Measurements from ENCODE around the gene SLC7A14.
"Not testable (repeated sequence)": the region's sequence is repeated elsewhere in the genome, so short reads cannot be mapped to it uniquely, and the experiment has no call there.

Gene SLC7A14

DNA sequence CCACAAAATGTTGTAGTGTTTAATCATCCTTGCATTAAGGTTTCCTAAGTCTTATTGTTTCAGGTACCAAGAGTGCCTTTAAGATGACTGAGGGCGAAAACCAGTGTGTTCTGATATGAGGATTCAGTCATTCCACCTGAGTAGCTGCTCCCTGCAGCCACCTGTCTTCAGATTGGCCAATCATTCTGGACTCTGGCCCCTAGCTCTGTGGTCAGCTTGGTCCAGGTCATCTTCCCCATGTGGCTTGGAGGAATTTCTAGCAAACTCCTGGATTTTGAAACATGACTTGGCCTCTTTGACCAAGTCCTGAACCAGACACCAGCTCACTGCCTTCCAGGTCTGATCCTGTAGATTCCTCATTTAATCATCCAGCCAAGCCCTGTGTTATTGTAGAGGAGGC lies 7.8 kb upstream of the SLC7A14 start:
- no peak for DNase-seq (ENCODE audit: low spot score)

DNA sequence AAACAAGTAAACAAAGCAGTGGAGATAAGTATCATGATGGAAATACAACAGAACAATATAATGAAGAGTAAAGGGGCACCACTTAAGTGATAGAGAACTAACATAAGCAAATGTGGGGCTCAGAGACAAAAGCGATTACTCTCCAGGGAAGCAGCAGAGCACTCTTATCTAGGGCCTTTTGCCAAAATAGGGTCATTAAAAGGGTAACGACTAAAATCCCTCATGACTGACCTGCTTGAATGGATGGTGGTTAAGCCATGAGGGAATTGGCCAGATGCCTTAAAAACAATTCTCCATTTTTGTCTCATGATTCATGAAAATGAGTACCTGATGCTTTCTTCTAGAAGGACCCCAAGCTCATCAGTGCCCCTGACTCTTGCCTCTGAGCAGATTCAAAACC lies 3.2 kb upstream of the SLC7A14 start:
- DNase-seq (ENCODE audit: low spot score): no peak

DNA sequence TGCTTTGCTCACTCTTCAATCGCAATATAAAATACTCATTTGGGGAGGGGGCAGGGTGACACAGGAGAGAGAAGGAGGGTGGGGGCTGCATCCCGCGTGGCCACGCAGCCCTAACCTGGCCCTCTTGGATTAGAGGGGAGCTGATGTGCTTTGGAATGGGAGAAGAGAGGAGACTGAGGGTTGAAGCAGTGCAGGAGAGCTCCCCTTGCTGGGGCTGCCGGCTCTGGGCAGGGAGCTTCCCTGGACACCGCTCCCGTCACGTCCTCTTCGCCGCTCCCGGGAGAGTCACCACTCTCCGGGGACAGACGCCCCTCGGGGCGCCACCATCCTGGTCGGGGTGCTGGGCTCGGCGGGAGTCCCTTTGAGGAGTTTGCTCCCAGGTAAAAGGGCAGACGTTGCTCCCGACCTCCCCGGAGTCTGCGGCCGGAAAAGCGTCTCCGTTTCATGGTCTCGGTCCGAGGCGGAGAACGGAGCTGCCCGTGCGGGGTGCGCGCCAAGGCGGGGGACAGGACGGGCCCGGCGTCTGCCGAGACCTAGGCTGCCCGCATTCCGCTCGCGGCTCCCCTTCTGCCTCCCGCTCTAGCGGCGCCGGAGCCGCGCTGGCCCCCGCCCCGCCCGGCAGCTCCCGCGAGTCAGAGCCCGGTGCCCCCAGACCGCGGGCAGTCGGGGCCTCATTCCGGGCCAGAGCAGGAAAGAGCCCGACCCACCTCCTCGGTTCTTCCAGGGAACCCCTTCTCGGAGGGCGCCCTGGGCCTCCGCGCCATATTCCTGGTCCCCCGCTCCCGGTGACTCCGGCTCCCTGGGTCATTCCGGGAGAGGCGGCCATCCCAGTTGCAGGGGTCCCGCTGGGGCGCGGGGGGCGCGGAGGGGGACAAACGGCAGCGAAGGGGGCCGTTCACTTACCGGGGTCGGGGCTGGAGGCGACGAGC lies 603 bp downstream of the SLC7A14 start:
- no peak for DNase-seq (ENCODE audit: low spot score)

DNA sequence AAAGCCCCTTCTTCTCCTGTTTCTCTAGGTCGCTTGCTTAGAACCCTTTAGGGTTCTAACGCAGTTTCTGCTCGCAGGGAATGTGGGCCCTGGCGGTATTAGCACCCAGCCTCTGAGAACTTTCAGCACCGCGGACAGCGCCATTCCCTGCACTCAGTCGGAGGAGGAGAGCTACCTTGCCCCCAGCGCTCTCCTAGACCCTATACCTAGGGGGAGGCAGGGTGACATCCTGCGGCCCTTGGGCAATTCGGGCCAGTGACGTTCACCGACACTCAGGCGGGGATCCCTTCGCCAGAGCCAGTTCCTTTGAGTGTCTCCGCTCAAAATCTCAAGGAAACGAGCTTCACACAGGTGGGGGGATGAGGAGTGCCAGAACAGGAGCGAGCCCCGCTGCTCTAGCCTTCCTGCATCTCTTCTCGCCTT lies 1.3 kb downstream of the SLC7A14 start:
- DNase-seq (ENCODE audit: low spot score): peak; percentile 59

DNA sequence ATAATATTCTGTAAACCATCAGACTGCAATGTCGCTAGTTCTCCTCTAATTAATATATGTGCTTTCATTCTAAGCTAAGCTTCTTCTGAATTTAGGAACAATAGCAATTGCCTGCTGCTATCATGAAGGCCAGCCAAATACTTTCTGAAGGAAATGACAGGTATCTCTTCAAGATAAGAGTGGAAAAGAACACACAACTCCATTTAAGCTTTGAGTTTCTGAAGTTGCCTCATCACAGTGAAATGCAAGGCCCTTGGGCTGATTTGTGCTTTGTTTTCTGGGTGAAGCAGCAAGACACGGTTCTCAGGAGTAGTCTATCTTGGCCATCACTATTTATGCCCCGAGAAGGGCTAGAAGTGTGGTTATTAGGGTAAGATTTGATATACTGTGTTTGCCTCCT lies 6.2 kb downstream of the SLC7A14 start:
- DNase-seq (ENCODE audit: low spot score): no peak

DNA sequence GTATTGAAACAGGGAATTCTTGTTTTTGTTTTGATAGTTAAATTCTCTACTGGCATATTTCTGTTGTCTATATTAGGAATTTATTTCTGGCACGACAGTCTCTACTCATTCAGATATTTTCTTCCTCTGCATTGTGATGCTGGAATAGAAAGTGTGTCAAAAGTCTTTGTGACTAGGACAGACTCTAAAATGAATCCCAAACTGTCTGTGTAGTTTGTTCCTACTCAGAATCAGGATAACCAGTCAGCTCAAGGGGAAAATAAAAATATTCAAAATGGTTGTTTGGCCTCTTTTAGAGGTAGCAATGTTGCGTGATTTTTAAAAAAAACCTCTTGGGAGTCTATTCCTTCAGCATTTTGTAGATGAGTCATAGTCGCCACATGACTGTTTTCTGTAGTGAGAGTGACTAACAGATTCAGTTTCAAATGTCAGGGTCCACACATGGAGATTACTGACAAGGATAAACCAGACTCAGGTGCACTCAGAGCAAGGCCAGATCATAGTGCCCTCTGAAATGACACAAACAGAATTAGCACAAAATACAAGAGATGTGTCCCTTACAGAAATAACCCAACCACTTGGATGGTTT lies 13.1 kb downstream of the SLC7A14 start:
- peak; percentile 72 for DNase-seq (ENCODE audit: low spot score)

DNA sequence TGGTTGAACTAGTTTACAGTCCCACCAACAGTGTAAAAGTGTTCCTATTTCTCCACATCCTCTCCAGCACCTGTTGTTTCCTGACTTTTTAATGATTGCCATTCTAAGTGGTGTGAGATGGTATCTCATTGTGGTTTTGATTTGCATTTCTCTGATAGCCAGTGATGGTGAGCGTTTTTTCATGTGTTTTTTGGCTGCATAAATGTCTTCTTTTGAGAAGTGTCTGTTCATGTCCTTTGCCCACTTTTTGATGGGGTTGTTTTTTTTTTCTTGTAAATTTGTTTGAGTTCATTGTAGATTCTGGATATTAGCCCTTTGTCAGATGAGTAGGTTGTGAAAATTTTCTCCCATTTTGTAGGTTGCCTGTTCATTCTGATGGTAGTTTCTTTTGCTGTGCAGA lies 18.3 kb downstream of the SLC7A14 start:
- not testable (repeated sequence) for DNase-seq (ENCODE audit: low spot score)

DNA sequence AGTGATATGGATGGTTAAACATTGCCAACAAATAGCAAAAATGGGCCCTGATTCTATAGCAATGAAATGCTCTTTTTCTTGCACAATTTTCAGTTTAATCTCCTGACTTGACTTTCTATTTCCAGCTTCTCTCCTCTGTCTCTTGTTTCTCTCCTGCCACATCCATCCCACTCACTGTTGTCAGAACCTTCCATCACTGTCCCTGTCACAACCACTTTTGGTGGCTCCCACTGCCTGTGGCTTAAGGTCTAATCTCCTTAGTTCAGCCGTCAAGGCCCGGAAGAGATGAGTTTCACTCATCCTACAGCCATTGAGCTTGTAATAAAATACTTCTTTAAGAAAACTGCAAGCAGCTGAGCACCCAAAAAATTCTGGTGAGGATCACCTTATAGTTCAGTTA lies 19.5 kb downstream of the SLC7A14 start:
- DNase-seq (ENCODE audit: low spot score): no peak

DNA sequence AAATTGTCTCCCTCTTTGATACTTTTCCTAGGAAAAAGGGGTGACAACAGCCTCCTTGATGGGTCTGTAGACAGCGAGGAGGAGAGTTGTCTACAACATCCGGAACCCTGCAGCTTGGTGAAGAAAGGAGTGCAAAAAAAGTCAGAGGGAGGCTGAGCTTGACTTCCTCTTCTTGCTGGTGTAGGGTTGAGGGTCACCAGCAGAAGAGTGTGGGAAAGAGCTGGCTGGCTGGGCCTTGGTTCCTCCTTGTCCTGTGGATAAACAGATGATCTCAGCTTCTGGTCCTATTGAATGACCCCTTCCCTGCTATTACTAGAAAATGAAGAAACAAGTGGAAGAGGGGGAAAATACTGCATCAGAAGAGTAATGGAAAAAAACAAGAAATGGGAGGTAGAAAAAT lies 20.4 kb downstream of the SLC7A14 start:
- no peak for DNase-seq (ENCODE audit: low spot score)

DNA sequence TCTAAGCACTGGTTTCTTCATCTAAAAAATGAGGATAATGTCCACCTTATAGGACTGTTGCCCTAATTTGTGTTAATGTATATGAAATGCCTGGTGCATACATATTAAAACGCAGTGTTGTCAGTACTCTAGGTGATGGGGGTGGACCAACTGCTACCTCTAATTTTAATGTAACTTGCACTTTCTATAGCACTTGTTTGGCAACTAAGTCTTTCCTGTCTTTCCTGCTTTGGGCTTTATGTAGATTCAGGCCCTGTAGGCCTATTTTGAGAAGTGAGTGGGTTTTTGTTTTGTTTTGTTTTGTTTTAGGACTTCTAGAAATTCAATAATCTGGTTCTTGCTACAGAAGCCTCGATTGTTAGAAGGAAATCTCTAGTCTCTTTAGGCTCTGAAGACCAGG lies 21.2 kb downstream of the SLC7A14 start:
- no peak for DNase-seq (ENCODE audit: low spot score)

DNA sequence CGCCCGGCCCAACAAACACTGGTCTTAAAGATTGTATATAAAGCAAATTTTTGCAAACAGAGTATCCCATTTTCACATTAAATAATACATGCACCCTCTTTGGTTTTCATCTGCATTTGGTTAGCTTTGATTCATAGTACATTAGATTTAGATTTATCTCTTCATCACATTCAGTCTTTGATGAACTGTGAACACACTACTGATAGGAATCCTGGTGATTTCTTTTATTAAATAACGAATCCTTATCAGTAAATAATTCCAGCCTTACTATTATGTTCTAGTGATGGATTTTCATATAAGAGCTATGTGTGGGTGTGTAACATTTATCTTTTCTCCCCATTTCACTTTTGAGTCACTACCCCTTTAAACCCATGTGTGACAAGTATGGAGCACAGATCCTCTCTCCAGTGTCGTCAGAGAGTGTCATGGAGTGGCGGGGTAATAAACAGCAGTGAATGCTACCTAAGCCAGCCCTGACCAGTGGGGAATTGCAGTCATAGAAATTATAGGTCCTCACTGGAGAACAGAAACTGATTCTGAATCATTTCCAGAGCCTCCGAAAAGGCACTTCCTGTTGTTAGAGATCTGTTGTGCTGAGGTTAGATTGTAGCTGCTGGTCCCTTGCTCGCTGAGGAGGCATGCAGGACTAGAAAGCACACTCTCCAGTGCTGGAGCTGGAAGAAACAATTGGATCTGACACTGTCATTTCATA lies 22.0 kb downstream of the SLC7A14 start:
- peak; percentile 30 for DNase-seq (ENCODE audit: low spot score)

DNA sequence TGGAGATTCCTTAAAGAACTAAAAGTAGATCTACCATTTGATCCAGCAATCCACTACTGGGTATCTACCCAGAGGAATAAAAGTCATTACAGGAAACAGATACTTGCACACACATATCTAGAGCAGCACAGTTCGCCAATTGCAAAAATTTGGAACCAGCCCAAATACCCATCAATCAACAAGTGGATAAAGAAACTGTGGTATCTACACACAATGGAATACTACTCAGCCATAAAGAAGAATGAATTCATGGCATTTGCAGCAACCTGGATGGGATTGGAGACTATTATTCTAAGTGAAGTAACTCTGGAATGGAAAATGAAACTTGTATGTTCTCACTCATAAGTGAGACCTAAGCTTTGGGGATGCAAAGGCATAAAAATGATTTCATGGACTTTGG lies 23.8 kb downstream of the SLC7A14 start:
- no peak for DNase-seq (ENCODE audit: low spot score)

DNA sequence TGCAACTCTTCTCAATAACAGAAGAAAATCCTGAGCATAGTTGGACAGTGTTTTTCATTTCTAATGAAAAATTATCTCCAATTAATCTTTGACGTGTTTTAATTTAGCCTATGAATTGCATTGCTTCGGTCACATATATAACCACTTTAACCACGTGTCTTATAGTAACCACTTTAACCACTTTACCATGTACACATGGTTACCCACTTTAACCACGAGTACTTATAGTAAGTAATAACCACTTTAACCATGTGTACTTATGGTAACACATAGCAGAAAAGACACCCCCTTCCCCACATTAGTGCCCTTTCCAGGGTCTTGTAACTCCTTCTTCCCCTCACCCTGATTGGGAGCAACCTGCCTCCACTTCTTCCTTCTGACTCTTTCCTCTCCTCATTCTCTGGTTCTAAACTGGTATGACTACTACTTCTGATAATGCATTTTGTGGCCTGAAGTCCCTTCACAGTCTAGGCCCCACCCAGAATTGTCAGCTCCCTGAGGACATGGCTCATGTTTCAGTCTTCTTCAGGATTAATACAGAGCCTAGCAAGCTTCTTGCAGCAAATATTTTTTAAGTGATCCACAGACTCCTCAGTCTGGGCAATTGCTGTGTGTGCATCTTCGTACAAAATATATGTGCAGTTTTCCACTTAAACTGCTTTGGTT lies 25.0 kb downstream of the SLC7A14 start:
- no peak for DNase-seq (ENCODE audit: low spot score)

DNA sequence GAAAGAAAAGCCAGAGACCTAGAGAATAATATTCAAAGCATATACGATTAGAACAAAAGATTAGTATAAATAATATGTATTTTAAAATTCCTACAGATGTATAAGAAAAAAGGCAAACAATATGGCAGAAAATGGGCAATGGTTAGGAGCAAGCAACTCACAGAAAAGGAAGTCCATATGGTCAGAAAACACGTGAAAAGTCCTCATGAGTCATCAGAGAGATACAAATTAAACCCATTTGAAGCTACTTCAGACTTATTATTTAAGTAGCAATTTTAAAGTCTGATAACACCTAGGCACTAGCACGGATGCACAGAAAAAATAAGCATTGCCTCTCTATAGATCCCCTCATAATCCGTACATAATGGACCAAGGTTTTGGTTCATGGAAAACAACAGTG lies 25.6 kb downstream of the SLC7A14 start:
- DNase-seq (ENCODE audit: low spot score): no peak

DNA sequence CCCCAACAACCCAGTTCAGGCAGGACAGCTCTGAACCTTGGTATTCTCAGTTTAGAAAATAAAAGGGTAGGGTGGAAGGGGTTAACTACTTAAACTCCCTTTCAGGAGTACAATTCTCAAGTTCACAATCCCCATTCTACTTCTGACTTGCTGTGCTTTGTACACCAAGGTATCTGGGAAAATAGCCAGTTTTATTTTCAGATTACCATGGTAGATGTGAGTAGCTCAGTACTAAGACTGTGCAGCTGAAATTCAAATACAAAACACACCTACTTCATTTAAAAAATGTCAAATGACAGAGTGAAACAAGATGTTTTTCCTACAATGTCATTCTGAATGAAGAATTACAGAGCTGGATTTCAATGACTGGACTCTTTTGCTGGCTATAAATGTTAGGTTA lies 27.4 kb downstream of the SLC7A14 start:
- no peak for DNase-seq (ENCODE audit: low spot score)

DNA sequence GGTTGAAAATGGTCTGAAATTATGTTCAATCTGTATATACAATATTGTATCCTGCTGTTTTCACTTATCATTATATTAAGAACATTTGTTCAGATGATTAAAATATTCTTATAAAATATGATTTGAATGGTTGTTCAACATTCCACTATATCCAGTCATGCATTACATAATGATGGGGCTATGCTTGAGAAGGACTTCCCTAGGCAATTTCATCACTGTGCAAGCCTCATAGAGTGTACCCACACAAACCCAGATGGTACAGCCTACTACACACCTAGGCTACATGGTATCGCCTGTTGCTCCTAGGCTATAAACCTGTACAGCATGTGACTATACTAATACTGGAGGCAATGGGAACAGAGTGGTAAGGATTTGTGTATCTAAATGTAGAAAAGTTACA lies 30.5 kb downstream of the SLC7A14 start:
- DNase-seq (ENCODE audit: low spot score): no peak

DNA sequence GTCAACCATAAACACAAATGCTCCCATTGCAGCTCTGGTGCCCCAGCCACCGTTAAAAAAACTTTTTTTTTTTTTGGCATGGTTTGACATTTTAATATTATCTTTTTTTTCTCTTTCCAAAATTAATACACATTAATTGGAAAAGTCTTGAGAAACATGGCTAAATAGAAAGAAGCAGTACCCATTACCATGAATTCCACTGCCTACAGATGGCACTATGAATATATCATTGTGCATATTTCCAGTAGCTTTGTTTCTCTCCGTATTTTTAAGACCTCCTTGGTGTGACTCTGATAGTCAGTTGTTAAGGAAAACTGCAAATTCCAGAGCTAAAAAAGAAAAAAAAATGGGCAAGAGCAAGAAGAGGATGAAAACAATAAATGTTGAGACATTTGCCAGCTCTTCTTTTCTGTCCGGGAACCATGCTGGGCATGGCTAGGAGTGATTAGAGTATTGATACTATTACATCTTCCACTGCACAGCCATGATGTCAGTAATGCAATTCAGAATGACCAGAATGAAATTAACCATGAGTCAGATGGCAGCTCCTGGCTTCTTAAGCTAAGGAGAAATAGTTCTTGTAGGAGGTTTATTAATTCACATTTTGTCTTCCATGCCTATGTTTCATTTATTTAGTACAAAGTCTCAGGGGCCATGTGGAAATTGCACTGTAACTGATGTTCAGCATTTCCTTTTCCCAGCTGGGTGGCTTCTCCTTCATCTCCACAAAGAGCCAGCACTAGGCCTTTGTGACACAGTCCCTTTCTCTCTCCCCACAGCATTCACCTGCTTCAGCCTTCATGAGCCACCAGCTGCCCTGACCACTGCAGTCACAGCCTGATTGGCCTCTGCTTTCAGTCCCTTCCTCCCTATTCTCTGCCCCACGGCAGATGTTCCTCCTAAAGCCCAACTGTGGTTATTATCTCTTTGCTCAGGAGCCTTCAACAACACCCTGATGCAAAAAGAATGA lies 31.8 kb downstream of the SLC7A14 start:
- no peak for DNase-seq (ENCODE audit: low spot score)

DNA sequence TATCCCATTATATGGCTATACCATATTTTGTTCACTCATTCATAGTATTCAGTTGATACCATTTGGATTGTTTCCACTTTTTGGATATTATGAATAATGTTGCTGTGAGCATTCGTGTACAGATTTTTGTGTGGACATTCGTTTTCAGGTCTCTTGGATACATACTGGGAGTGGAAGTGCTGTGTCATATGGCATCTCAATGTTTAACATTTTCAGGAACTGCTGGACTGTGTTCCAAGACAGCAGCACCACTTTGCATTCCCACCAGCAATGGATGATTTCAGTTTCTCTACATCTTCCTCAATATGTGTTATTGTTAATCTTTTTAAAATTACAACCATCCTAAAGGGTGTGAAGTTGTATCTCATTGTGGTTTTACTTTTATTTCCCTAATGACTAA lies 34.6 kb downstream of the SLC7A14 start:
- DNase-seq (ENCODE audit: low spot score): no peak

DNA sequence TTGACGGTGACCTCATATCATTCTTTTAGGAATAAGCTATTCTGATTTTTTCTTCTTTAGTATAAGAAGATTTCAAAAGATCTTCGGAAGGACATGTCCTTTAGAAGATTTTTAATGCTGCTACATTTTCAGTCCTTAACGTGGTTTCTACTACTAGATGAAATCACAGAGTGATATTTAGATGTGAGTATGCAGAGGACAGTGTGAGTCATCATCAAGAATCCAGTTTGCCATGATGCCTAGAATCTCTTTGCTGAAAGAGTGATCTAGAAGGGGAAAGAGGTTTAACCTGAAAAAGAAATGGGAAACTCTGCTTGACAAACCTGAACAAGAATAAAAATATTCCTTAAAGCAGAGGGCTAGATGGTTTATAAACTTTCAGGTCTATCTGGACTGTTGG lies 43.2 kb downstream of the SLC7A14 start:
- peak; percentile 8 for DNase-seq (ENCODE audit: low spot score)

DNA sequence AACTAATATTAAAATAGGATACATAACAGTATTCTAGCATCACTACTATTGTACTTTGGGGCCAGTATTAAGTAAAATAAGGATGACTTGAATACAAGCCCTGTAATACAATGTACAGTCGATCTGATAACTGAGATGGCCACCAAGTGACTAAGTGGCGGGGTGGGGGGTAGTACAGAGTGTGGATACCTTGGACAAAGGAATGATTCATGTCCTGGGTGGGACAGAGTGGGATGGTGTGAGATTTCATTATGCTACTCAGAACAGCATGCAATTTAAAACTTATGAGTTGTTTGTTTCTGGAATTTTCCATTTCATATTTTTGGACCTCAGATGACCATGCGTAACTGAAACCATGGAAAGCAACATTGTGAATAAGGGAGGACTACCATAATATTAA lies 46.0 kb downstream of the SLC7A14 start:
- DNase-seq (ENCODE audit: low spot score): no peak

DNA sequence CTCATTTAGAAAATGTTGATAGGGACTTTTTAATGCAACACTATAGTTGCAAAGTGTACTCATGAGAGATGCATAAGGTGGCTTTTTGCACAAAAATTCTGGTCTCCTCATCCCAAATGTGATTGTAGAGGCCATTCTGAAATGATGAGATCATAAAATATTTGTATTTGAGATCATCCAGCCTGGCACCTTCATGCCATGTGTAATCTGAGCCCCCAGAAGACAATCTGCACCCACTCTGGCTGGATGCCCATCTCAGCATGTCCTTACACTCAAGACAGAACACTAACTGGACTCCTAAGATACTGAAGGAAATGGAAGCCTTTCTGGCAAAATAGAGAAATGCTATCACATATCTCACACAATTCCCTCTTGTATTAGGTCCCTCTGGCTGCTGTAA lies 49.2 kb downstream of the SLC7A14 start:
- no peak for DNase-seq (ENCODE audit: low spot score)
